ENCODE data around the gene CIDEC.
"Not testable (repeated sequence)": the region's sequence is repeated elsewhere in the genome, so short reads cannot be mapped to it uniquely, and the experiment has no call there.

The CIDEC gene

DNA sequence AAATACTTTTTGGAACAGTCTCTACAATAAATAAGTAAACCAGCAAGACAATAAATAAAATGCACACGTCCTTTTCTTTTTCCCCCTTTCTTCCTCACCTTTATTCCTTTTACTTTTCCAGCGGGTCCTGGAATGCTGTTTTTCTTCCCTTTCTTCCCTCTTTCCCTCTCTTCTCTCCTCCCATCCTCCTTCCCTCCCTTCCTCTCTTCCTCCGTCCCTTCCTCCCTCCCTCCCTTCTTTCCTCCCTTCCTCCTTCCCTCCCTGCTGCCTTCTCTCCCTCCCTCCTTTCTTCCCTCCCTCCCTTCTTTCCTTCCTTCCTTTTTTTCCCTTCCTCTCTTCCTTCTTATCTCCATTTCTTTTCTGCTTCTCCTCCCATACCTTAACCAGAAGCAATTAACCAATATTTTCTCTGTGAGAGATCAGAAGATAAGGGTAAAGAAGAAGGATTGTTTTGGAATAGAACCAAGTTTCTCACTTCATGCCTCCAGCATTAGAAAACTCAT lies 19.3 kb upstream of the CIDEC start:
- no peak overlapping the region for H3K9ac ChIP-seq (ENCODE audit: low read length)
- no peaks in the 10 kb centered on the region for H3K9me3 ChIP-seq (ENCODE audit: insufficient read depth, low read length)
- no peak overlapping the region for H3K4me3 ChIP-seq (ENCODE audit: low read length)
- H3K36me3 ChIP-seq (replicated peaks; ENCODE audit: low read depth, low read length), result peaks cover 10% of the 10 kb centered on the region
- H4K20me1 ChIP-seq (ENCODE audit: insufficient read depth, low read length), result peaks cover 8% of the 10 kb centered on the region; the same call in 1 of the 2 replicates
- H3K79me2 ChIP-seq (ENCODE audit: low read length), result peaks cover 10% of the 10 kb centered on the region; the same call in 1 of the 2 replicates
- no peak overlapping the region for H2AFZ ChIP-seq (ENCODE audit: low read depth, low read length)
- no peak overlapping the region for H3K4me2 ChIP-seq (ENCODE audit: low read length)
- H3K27ac ChIP-seq (ENCODE audit: low read length), result no peak overlapping the region
- no peaks in the 10 kb centered on the region for H3K27me3 ChIP-seq (ENCODE audit: low read depth, low read length)
- TF ChIP-seq, protein P1, sequence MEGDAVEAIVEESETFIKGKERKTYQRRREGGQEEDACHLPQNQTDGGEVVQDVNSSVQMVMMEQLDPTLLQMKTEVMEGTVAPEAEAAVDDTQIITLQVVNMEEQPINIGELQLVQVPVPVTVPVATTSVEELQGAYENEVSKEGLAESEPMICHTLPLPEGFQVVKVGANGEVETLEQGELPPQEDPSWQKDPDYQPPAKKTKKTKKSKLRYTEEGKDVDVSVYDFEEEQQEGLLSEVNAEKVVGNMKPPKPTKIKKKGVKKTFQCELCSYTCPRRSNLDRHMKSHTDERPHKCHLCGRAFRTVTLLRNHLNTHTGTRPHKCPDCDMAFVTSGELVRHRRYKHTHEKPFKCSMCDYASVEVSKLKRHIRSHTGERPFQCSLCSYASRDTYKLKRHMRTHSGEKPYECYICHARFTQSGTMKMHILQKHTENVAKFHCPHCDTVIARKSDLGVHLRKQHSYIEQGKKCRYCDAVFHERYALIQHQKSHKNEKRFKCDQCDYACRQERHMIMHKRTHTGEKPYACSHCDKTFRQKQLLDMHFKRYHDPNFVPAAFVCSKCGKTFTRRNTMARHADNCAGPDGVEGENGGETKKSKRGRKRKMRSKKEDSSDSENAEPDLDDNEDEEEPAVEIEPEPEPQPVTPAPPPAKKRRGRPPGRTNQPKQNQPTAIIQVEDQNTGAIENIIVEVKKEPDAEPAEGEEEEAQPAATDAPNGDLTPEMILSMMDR (IDR thresholded peaks at IDR 0.05; ENCODE audit: low read depth, low read length), result no peak
- TF ChIP-seq EZH2phosphoT487 (IDR thresholded peaks at IDR 0.05; ENCODE audit: low read depth), result no peak
- H3K4me1 ChIP-seq (ENCODE audit: low read length), result no peaks in the 10 kb centered on the region

DNA sequence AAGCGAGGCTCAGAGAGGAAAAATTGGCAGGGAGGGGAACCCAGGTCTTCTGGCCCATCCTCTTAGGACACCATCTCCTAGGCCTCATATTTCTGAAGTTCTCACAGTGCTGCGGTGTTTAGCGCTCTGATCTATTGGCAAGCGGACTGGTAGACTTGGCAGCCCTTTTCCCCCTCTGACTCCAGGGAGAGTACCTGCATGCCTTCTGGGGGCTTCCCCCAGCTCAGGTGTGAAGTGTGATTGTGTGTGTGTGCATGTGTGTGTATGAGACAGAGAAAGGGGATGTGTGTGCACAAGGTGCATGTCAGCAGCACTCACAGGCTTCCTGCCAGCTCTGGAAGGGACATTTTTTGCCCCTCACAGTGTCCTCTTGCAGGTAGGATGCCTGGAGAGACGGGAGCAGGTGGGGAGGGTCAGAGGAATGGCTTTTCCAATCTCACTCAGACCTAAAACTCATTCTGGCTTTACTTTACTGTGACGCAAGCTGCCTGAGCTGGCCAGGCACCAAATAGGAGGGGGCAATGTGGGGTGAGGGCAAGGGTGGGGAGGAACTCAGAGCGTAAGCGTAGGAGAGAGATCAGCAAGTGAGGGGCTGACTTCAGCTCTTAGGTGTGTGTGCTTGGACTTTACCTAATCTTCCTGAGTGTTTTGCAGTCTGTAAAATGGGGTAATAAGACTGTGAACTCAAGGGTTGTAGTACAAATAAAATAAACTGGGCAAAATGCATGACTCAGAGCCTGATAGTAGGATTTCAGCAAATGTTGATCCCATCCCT lies 18.6 kb upstream of the CIDEC start:
- no peak overlapping the region for H3K9ac ChIP-seq (ENCODE audit: low read length)
- no peak overlapping the region for H3K4me3 ChIP-seq (ENCODE audit: low read length)
- peaks cover 15% of the 10 kb centered on the region for H3K36me3 ChIP-seq (replicated peaks; ENCODE audit: low read depth, low read length)
- no peaks in the 10 kb centered on the region for H3K4me1 ChIP-seq (ENCODE audit: low read length)
- H4K20me1 ChIP-seq (ENCODE audit: insufficient read depth, low read length), result peaks cover 8% of the 10 kb centered on the region; the same call in 1 of the 2 replicates
- H3K79me2 ChIP-seq (ENCODE audit: low read length), result peaks cover 17% of the 10 kb centered on the region
- no peak overlapping the region for H2AFZ ChIP-seq (ENCODE audit: low read depth, low read length)
- no peak overlapping the region for H3K27ac ChIP-seq (ENCODE audit: low read length)
- H3K27me3 ChIP-seq (ENCODE audit: low read depth, low read length), result no peaks in the 10 kb centered on the region
- H3K9me3 ChIP-seq (ENCODE audit: insufficient read depth, low read length), result no peaks in the 10 kb centered on the region
- H3K4me2 ChIP-seq (ENCODE audit: low read length), result no peak overlapping the region
- TF ChIP-seq, protein P1 (IDR thresholded peaks at IDR 0.05; ENCODE audit: low read depth, low read length), result no peak
- no peak for TF ChIP-seq EZH2phosphoT487 (IDR thresholded peaks at IDR 0.05; ENCODE audit: low read depth)

DNA sequence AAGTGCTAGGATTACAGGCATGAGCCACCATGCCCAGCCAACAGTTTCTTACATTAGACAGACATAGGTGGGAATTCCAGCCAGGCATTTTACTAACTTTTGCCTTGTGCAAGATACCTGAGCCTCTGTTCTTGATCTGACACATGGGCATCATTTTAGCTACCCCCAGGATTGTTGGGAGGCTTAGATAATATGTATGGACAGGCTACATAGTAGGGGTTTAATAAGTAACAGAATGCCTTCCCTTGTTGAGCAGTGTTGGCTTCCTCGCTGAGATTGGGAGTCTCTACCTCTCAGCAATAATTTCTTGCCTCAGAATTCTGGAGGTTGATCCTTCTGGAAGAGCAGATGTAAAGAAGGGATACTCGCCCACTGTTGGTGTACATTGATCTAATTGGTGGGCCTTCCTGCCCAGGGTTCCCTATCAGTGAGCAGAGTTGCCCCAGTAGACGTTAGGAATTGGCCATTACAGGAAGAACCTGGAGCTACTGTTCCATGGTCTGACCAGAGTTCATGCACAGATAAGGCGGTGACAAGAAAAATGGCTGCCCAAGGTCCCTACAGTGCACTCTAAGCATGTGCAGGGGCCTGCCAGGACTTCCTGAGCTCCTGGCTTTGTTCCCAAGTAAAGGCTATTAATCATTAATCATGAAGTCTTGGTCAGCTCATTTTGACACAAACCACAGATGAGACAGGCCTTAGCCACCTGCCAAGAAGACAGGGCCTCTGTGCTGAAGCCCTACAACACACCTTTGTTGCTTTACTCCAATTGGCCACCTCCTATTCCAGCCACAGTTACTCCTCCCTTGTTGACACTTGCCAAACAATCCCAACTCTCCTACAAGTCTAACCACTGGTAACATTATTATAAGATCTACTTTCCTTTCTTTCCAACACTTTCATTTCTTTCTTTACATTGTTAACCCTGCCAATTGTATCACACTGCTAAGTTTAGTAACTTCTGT lies 17.6 kb upstream of the CIDEC start:
- H3K9ac ChIP-seq (ENCODE audit: low read length), result no peak overlapping the region
- H3K27ac ChIP-seq (ENCODE audit: low read length), result no peak overlapping the region
- no peaks in the 10 kb centered on the region for H3K4me1 ChIP-seq (ENCODE audit: low read length)
- no peak overlapping the region for H3K4me2 ChIP-seq (ENCODE audit: low read length)
- TF ChIP-seq, protein P1 (IDR thresholded peaks at IDR 0.05; ENCODE audit: low read depth, low read length), result no peak
- TF ChIP-seq EZH2phosphoT487 (IDR thresholded peaks at IDR 0.05; ENCODE audit: low read depth), result no peak
- no peaks in the 10 kb centered on the region for H3K27me3 ChIP-seq (ENCODE audit: low read depth, low read length)
- H4K20me1 ChIP-seq (ENCODE audit: insufficient read depth, low read length), result peaks cover 13% of the 10 kb centered on the region
- no peaks in the 10 kb centered on the region for H3K9me3 ChIP-seq (ENCODE audit: insufficient read depth, low read length)
- peaks cover 26% of the 10 kb centered on the region for H3K79me2 ChIP-seq (ENCODE audit: low read length)
- H2AFZ ChIP-seq (ENCODE audit: low read depth, low read length), result no peak overlapping the region
- H3K36me3 ChIP-seq (replicated peaks; ENCODE audit: low read depth, low read length), result peaks cover 25% of the 10 kb centered on the region
- no peak overlapping the region for H3K4me3 ChIP-seq (ENCODE audit: low read length)

DNA sequence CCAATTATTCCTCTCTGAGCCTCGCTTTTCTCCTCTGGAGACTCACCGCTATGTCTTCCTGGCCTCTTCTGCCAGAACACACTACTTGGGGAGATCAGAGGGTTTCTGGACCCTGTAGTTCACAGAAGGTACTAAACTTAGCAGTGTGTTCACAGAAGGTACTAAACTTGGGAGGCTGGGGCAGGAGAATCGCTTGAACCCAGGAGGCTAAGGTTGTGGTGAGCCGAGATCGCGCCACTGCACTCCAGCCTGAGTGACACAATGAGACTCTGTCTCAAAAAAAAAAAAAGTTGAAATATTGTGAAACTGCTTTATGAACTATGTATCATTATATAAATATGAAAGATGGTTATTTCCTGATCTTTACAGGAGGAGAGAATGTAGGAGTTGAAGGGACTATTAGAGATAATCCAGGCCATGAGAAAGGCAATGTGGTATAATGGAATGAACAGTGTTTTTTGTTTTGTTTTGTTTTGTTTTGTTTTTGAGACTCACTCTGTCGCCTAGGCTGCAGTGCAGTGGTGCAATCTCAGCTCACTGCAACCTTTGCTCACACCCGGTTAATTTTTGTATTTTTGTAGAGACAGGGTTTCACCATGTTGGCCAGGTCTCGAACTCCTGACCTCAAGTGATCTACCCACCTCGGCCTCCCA lies 16.8 kb upstream of the CIDEC start:
- Histone ChIP-seq H3K36me3 (replicated peaks; ENCODE audit: low read depth, low read length) (peaks cover 29% of the 10 kb centered on the region), H3K79me2 (ENCODE audit: low read length) (peaks cover 34% of the 10 kb centered on the region), H4K20me1 (ENCODE audit: insufficient read depth, low read length) (peaks cover 17% of the 10 kb centered on the region)
- H2AFZ ChIP-seq (ENCODE audit: low read depth, low read length); H3K27ac ChIP-seq (ENCODE audit: low read length); H3K4me3 ChIP-seq (ENCODE audit: low read length); H3K9ac ChIP-seq (ENCODE audit: low read length); H3K4me2 ChIP-seq (ENCODE audit: low read length); H3K4me1 ChIP-seq (ENCODE audit: low read length); H3K9me3 ChIP-seq (ENCODE audit: insufficient read depth, low read length); H3K27me3 ChIP-seq (ENCODE audit: low read depth, low read length): not testable (repeated sequence)

DNA sequence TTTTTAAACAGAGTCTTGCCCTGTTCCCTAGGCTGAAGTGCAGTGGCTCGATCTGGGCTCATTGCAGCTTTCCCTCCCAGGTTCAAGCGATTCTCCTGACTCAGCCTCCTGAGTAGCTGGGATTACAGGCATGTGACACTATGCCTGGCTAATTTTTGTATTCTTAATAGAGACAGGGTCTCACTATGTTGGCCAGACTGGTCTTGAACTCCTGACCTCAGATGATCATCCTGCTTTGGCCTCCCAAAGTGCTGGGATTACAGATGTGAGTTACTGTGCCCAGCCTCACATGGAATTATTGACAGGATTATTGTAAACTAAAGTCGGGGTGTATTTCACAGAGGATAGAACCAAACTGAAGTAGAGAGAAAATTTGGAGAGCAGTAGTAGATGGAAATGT lies 15.7 kb upstream of the CIDEC start:
- not testable (repeated sequence) for H3K27me3 ChIP-seq (ENCODE audit: low read depth, low read length); H3K9ac ChIP-seq (ENCODE audit: low read length); H3K4me1 ChIP-seq (ENCODE audit: low read length); H2AFZ ChIP-seq (ENCODE audit: low read depth, low read length); H3K27ac ChIP-seq (ENCODE audit: low read length); H3K4me2 ChIP-seq (ENCODE audit: low read length); H3K9me3 ChIP-seq (ENCODE audit: insufficient read depth, low read length); H3K4me3 ChIP-seq (ENCODE audit: low read length)
- H3K79me2 ChIP-seq (ENCODE audit: low read length), result peaks cover 46% of the 10 kb centered on the region
- H4K20me1 ChIP-seq (ENCODE audit: insufficient read depth, low read length), result peaks cover 17% of the 10 kb centered on the region
- peaks cover 29% of the 10 kb centered on the region for H3K36me3 ChIP-seq (replicated peaks; ENCODE audit: low read depth, low read length)

Data from OCI-LY3 (cell line).